ENCODE measurements around the gene SSH2. TPM values are rescaled to one million over a fixed set of nuclear protein-coding genes. Genes with fewer than 3 reads are reported as not detected.

The SSH2 gene
- total RNA-seq, 2 experiments from 2014 or later, result 37.5 to 43.5 TPM

DNA sequence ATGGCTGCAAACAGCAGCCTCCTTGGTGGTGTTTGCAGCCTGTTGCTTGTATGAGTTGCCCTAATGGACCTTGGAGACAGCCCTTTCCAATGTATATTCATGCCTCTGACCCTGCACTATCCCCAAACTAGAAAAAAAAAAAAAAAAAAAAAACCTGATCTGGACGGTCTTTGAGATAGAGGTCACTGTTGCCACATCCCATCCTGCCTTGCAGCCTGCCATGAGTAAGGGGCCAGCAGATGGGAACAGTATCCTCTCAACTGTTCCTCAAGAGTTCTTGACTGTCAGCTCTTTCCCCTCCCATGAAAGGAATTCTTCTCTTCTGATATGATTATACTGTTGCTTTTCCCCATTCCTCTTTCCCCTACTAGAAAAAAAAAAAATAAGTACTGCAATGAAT, 152.4 kb downstream of the SSH2 start:
- ChIA-PET POLR2A (interaction anchor here (0.6 kb wide), 1 partner anchor 81 kb away, joined by 3 read pairs; no protein-coding TSS in a partner anchor), CTCF (interaction anchor here (1.1 to 6.8 kb wide), 8 partner anchors 17 to 204 kb away, joined by 3 to 155 read pairs (median 10); no protein-coding TSS in a partner anchor)
- intact Hi-C loops (cut with micrococcal nuclease), result no loop called here

GRCh38 chr17:29776026-29776425, 154.0 kb downstream of the SSH2 start:
- DNase-seq (no peak), ATAC-seq (no peak)
- Mint-ChIP-seq H3K27ac (no peak overlapping the region), H3K36me3 (ENCODE audit: low read depth) (peaks cover 2% of the 10 kb centered on the region), H3K9me3 (no peaks in the 10 kb centered on the region), H3K4me3 (no peak overlapping the region), H3K4me1 (ENCODE audit: low read depth) (peaks cover 8% of the 10 kb centered on the region), H3K27me3 (no peaks in the 10 kb centered on the region)
- CTCF ChIA-PET, result interaction anchor here (0.7 to 6.8 kb wide), 3 partner anchors 122 to 158 kb away, joined by 3 to 155 read pairs (median 71); no protein-coding TSS in a partner anchor
- POLR2A ChIA-PET, result interaction anchor here (0.6 to 1.8 kb wide), 2 partner anchors 14 to 75 kb away, joined by 3 to 7 read pairs; no protein-coding TSS in a partner anchor
- intact Hi-C loops (cut with micrococcal nuclease), result no loop called here
- TF ChIP-seq, protein P1, sequence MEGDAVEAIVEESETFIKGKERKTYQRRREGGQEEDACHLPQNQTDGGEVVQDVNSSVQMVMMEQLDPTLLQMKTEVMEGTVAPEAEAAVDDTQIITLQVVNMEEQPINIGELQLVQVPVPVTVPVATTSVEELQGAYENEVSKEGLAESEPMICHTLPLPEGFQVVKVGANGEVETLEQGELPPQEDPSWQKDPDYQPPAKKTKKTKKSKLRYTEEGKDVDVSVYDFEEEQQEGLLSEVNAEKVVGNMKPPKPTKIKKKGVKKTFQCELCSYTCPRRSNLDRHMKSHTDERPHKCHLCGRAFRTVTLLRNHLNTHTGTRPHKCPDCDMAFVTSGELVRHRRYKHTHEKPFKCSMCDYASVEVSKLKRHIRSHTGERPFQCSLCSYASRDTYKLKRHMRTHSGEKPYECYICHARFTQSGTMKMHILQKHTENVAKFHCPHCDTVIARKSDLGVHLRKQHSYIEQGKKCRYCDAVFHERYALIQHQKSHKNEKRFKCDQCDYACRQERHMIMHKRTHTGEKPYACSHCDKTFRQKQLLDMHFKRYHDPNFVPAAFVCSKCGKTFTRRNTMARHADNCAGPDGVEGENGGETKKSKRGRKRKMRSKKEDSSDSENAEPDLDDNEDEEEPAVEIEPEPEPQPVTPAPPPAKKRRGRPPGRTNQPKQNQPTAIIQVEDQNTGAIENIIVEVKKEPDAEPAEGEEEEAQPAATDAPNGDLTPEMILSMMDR (IDR thresholded peaks at IDR 0.05), result no peak

More for the DNA sequence above, 152.4 kb downstream of the SSH2 start:
- Mint-ChIP-seq H3K9me3 (no peaks in the 10 kb centered on the region), H3K27ac (no peak overlapping the region), H3K36me3 (ENCODE audit: low read depth) (peaks cover 2% of the 10 kb centered on the region), H3K27me3 (no peaks in the 10 kb centered on the region), H3K4me3 (no peak overlapping the region), H3K4me1 (ENCODE audit: low read depth) (peaks cover 8% of the 10 kb centered on the region)
- TF ChIP-seq, protein P1 (IDR thresholded peaks at IDR 0.05), result no peak
- DNase-seq (no peak), ATAC-seq (no peak)

DNA sequence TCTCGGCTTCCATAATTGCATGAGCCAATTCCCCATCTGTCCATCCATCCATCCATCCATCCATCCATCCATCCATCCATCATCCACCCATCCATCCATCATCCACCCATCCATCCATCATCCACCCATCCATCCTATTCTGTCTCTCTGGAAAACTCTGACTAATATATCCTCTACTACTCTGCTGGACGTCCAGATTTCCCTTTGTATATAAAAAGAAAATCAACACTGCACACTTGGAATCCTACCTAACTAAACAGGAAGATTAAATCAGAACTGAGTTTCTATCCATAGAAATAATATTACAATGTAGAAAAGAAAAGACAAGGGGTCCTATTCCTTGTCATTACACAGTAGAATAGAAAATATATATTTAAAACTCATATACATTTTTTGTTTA, 157.0 kb downstream of the SSH2 start:
- Mint-ChIP-seq H3K4me1 (ENCODE audit: low read depth) (no peaks in the 10 kb centered on the region), H3K9me3 (no peaks in the 10 kb centered on the region), H3K27ac (no peak overlapping the region), H3K27me3 (no peaks in the 10 kb centered on the region), H3K4me3 (no peak overlapping the region), H3K36me3 (ENCODE audit: low read depth) (peaks cover 2% of the 10 kb centered on the region)
- TF ChIP-seq, protein P1 (IDR thresholded peaks at IDR 0.05), result no peak
- DNase-seq, result no peak
- CTCF ChIA-PET, result interaction anchor here (1.2 kb wide), 1 partner anchor 8 kb away, joined by 3 read pairs; no protein-coding TSS in a partner anchor
- intact Hi-C loops (cut with micrococcal nuclease), result no loop called here
- POLR2A ChIA-PET, result no interaction called here
- ATAC-seq, result no peak

DNA sequence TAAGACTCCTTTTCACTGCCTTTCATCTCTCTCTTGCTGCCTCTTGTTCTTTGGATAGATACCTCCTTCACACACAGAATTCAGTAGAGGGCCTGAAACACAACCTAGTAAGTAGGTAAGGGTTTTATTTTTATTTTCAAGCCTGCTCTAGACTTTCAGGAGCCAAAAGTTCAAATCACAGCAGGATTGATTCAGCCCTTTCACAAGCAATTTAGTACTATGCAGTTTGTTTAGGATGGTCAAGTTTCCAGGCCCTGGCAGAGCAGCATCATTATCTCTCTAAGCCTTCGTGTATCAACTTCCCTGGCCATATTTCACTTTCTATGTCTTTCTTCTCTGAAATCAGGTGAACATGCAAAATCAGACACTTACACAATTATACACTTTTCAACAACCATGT, 158.5 kb downstream of the SSH2 start:
- CTCF ChIA-PET, result interaction anchor here (1.2 kb wide), 1 partner anchor 9 kb away, joined by 3 read pairs; no protein-coding TSS in a partner anchor
- intact Hi-C loops (cut with micrococcal nuclease), result no loop called here
- Mint-ChIP-seq H3K27me3 (no peaks in the 10 kb centered on the region), H3K4me3 (no peak overlapping the region), H3K9me3 (no peaks in the 10 kb centered on the region), H3K27ac (no peak overlapping the region), H3K4me1 (ENCODE audit: low read depth) (no peaks in the 10 kb centered on the region), H3K36me3 (ENCODE audit: low read depth) (no peaks in the 10 kb centered on the region)
- TF ChIP-seq, protein P1 (IDR thresholded peaks at IDR 0.05), result no peak
- POLR2A ChIA-PET, result no interaction called here
- ATAC-seq, result no peak
- DNase-seq, result no peak

DNA sequence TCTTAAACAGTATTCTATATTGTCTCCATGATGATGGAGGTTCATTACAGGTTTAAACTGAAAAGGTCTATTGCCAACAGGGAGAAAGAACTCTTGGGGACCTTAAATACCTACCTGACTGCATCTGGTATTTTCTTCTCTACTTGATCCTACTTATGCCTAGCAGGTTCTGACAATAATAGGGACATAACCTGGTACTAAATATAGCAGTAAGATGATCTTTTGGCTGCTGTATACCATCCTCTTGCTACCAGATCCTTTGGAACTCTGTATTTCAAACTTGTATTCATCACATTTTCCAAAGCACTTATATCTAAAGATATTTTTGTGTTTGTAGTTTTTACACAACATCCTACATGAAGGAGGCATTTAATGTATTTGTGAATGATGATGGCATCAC, 160.8 kb downstream of the SSH2 start:
- POLR2A ChIA-PET, result interaction anchor here (0.6 to 1.0 kb wide), 2 partner anchors 9 to 100 kb away, joined by 3 to 4 read pairs; no protein-coding TSS in a partner anchor
- intact Hi-C loops (cut with micrococcal nuclease), result no loop called here
- H3K27ac Mint-ChIP-seq, result no peak overlapping the region

More for the DNA sequence above, 160.8 kb downstream of the SSH2 start:
- CTCF ChIA-PET, result interaction anchor here (1.1 to 2.2 kb wide), 3 partner anchors 8 to 152 kb away, joined by 4 to 6 read pairs (median 6); no protein-coding TSS in a partner anchor
- no peak overlapping the region for H3K4me3 Mint-ChIP-seq
- H3K27me3 Mint-ChIP-seq, result no peaks in the 10 kb centered on the region
- no peaks in the 10 kb centered on the region for H3K9me3 Mint-ChIP-seq
- H3K36me3 Mint-ChIP-seq (ENCODE audit: low read depth), result no peaks in the 10 kb centered on the region
- H3K4me1 Mint-ChIP-seq (ENCODE audit: low read depth), result no peaks in the 10 kb centered on the region
- TF ChIP-seq, protein P1 (IDR thresholded peaks at IDR 0.05), result no peak
- no peak for ATAC-seq
- DNase-seq, result no peak
